ENCODE results near the gene PATJ.

DNA sequence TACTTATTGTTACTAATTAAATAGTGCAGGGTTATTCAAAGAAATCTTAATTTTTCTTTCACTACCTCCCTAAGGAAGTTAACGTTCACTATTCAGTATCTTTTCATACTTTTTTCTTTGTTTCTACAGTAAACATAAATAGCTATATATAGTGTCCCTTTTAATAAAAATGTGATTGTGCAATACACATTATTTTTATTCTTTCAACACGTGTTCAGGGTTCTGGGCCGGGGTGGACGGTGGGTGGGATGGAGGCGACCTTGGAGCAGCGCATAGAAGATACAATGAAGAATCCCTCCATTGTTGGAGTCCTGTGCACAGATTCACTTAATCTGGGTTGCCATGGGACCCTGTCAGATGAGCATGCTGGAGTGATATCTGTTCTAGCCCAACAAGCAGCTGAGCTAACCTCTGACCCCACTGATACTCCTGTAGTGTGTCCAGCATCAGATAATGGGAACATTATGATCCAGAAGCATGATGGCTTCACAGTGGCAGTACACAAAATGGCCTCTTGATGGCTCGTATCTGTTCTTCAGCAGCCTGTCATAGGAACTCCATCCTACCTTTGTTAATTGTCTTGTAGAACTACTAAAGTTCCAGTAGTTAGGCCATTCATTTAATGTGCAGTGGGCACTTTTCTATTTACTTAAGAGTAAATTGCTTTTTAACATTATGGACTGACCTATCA is 296.5 kb downstream of the PATJ start:
- TF ChIP-seq POLR2A (IDR thresholded peaks at IDR 0.05) (no peak), CTCF (IDR thresholded peaks at IDR 0.05) (no peak)
